HG03095 (cell line): ENCODE measurements around the gene SRBD1.

Experiments
- ATAC-seq: cut with Tn5 transposase; IDR thresholded peaks from one replicate; pipeline ENCODE4 v1.9.1; 2021; ENCODE audit warnings: moderate library complexity; ENCODE audit not compliant: unreplicated experiment

Gene SRBD1

GRCh38 chr2:45596761-45597160 lies 14.3 kb downstream of the SRBD1 start:
- ATAC-seq = no peak

- no peak for ATAC-seq
Observed at GRCh38 chr2:45595721-45596435, 15.2 kb downstream of the SRBD1 start.

GRCh38 chr2:45591073-45591472 lies 20.0 kb downstream of the SRBD1 start:
- ATAC-seq = no peak

DNA sequence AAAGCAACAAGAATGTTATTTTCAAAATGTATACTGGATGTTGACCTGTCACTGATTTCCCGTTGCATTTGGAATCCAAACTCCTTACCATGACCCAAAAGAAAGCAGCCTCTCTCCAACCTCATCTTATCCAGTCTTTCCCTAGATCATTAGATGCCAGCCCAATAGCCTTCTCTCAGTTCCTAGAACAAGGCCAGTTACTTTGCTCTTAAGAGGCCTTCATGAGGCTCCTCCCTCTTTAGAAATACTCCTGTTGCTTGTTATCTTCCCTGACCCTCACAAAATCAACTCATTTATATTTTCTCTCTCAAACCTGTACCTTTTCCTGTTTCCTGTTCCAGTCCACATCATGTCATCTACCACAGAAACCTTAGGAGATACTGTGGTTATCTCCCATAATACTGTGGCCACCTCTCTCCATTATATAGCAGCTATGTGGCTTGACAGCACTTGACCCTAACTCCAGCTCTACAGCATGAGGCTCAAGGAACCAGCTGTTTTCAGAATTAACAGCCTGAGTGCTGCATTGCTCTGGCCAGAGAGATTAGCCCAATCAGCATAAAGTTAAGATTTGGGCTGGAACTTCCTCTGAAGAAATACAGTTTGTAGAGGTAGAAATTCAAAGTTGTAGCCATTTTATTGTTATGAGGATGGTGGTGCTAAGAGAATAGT lies 22.8 kb downstream of the SRBD1 start:
- ATAC-seq = no peak

DNA sequence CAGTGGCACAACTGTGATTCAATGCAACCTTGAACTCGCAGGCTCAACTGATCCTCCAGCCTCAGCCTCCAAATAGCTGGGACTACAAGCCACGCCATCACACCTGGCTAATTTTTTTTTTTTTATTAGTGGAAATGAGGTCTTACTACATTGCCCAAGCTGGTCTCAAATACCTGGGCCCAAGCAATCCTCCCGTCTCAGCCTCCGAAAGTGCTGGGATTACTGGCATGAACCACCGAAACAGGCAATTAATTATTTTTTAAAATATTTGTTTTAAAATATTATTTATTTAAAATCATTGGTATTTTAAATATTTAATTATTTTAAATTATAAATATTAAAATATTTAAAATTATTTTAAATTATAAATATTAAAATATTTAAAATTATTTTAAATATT lies 24.5 kb downstream of the SRBD1 start:
- no peak for ATAC-seq

GRCh38 chr2:45585267-45585861 lies 25.7 kb downstream of the SRBD1 start:
- no peak for ATAC-seq

DNA sequence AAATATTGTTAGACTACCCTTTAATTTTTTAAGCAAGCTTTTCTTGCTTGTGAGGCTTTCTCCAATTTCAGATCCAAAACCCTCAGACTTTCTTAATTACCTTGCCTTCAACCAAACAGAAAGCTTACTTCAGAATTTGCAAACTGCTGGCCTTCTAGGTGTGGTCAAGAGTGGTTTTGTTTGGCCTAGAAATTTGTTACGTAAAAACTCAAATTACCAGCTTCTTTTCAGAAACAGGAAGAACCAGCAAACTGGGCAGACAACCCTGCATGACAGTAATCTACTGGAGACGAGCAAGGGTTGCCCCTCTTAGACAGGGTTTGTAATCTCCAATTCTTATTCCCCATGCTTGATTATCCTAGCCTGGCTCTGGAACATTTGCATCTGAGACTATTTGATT lies 27.1 kb downstream of the SRBD1 start:
- ATAC-seq = no peak

GRCh38 chr2:45582522-45582921 lies 28.5 kb downstream of the SRBD1 start:
- ATAC-seq = no peak

DNA sequence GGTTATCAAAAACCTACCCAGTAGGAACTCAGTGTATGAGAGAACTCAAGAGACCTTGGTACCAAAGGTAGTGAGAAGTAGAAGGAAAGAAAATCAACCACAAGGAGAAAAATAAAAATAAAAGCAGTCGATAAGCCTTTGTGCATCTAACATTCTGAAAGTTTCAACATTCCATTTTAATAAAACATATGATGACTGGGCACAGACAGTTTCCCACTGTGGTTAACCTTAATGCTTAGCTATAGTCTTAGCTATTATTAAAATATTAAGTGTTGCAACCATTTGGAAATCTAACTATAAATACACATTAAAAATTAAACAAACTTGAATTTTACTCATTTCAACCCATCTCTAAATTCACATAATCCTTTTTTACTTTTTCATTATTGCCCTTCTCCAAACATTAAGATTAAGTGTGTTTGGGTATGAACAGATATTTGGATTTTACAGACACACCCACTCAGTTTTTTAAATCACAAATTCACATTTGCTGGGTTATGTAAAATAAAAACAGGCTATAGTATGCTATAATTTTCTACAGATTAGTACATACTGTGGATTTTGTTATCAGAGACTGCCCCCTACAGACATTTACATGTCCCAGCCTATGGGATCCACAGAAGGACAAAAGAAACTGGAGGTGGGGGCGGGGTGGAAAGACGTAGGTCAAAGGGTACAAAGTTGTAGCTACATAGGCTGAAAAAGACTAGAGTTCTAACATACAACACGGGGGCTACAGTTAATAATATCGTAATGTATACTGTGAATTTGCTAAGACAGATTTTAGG lies 32.8 kb downstream of the SRBD1 start:
- ATAC-seq = no peak

DNA sequence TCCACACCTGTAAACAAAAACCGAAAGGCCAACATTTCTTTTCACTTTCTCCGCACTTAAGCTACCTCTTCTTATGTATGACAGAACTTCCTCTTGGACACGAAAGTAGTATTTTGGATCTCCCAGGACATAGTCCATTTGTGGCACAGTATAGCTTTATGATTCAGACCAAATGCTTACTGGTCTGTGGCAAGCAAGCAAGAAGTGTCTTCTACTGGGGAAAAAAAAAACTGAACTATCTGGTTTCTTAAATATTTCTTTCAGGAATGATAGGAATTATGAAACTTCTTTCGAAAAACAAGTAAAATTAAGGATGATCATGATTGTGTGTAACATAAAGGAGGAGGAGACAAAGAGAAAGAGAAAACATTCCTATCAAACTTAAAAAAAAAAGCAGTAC lies 33.6 kb downstream of the SRBD1 start:
- ATAC-seq = no peak

GRCh38 chr2:45575881-45576280 lies 35.2 kb downstream of the SRBD1 start:
- ATAC-seq = no peak

GRCh38 chr2:45572979-45573378 lies 38.1 kb downstream of the SRBD1 start:
- ATAC-seq = no peak

GRCh38 chr2:45571940-45572339 lies 39.1 kb downstream of the SRBD1 start:
- ATAC-seq = no peak

- ATAC-seq = no peak
Observed at GRCh38 chr2:45570671-45571334, 40.3 kb downstream of the SRBD1 start.

DNA sequence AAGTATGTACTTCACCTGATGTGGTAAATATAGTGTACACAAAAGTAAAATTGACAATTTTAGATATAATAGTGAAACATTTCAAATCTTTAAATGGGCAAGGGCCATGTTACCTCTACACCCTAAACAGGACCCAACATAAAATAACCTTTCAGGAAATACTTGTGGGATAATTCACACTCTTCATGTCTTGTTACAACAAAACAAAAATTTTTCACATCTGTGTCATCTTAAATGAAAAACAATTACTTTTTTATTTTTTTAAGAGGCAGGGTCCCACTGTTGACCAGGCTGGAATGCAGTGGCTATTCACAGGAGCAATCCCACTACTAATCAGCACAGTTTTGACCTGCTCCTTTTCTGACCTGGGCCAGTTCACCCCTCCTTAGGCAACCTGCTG lies 42.1 kb downstream of the SRBD1 start:
- ATAC-seq = no peak

DNA sequence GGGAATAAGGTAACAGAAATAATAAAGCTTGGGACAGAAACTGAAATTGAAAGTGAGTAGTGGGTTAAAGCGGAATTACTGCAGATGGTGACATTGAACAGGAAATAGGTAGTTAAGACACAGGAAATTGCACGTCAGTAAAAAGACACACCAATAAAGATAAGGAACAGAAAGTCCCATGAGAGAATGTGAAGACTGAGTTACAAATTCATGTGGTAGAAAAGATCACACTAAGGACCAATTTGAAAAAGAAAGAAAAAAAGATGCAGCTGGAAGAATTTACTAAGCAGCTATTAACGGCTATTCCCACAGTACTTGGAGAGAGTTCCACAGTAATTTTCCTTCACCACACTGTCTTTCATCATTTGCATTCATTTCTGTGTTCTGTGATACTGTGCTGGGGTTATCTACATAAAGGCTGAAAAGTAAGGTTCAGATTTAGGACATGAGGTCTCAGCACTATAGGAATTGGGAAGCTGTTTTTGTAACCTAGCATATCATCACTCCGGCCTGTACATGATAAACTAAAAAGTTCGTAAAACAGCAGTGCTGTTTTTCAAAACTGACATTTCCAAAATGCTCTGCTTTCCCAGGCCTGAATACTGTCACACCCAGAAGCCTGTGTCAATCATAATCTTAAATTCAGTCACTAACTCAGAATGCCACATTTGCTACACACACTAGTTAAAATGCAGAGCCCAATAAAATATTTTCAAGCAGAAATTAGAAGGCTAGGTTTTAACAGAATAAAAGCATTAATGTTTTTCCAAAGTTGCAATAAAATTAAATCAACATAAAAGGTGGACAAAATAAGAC lies 42.9 kb downstream of the SRBD1 start:
- ATAC-seq = peak; percentile 95

GRCh38 chr2:45567288-45567963 lies 43.6 kb downstream of the SRBD1 start:
- ATAC-seq = peak; percentile 8

DNA sequence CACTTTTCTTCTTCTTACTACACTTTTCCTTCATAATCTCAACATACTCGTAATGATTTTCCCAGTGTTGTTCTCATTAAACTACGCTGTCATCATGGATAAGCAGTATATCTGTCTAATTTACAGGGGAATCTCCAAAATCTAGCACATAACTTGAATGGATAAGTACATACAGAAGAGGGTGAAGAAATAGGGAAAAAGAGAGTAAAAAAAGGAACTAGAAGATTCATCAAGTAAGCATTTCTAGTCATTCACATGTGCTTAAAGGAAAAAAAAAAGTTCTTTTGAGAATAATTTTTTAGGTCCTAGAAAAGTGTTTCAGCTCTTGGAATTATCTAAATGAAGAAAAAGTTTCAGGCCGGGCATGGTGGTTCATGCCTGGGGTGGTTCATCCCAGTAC lies 51.6 kb downstream of the SRBD1 start:
- ATAC-seq = no peak

DNA sequence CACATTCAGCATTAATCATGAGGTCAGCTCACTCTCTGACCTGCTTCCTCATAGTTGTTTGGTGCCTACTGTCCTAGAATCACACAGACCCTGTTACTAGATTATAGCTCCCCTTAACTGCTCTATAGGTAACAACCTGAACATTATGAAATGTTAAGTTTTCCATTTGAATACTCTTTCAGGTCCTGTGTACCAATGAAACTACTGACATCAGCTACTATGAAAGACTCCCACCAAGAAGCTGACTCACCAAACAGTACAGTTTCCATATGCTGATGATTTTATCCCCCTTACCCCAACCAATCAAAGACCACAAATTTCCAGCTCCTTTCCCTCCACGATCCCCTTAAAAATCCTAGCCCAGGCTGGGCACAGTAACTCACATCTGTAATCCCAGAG lies 56.3 kb downstream of the SRBD1 start:
- no peak for ATAC-seq
